Endothelial cell of umbilical vein (primary cell): ENCODE results near the gene ATXN7L1. TPM values are rescaled to one million over a fixed set of nuclear protein-coding genes. Genes with fewer than 3 reads are reported as not detected.

Experiments used
- BruUV-seq: library from RNA; stranded (reverse); fragments of 400-500 nt; replicated peaks from 2 replicates; lab custom pipeline; 2021; lab: Mats Ljungman, UMichigan
- CTCF ChIA-PET: fragments of 300-600, 350-600 bp; sonication (Branson Sonifier 250); formaldehyde crosslinking; loops from one replicate; lab custom pipeline; 2021; ENCODE audit warnings: antibody characterized with exemption, inconsistent platforms; lab: Charles Lee
- POLR2A ChIA-PET: fragments of 300-600, 350-600 bp; sonication (Branson Sonifier 250); formaldehyde crosslinking; loops from one replicate; lab custom pipeline; 2021; ENCODE audit warnings: antibody characterized with exemption, inconsistent platforms; lab: Charles Lee
- DNase-seq: peaks from one replicate; pipeline ENCODE4 v3.0.0-alpha.2; 2011; ENCODE audit warnings: low read depth, low spot score
- FAIRE-seq: peaks from 2 replicates; lab custom pipeline; 2011; peaks lifted over from hg19 to GRCh38; lab: Jason Lieb, UNC
- H2AFZ ChIP-seq: 2 replicates; pipeline ENCODE4 v1.6.0; 2012; ENCODE audit warnings: low read depth, low read length, control low read depth, inconsistent platforms
- H3K27ac ChIP-seq: 2 replicates; pipeline ENCODE4 v1.5.1; 2011; ENCODE audit warnings: low read depth, mild to moderate bottlenecking, control low read depth, low read length, moderate library complexity; ENCODE audit not compliant: insufficient read depth
- H3K27me3 ChIP-seq, 2 experiments: 2 replicates each; pipeline versions ENCODE4 v1.6.0 to v1.6.1; 2011; ENCODE audit warnings: low read length in 2 of 2, mixed read lengths in 1 of 2; ENCODE audit not compliant: control insufficient read depth in 2 of 2, insufficient read depth in 2 of 2
- H3K36me3 ChIP-seq, 2 experiments: 2 replicates in 1 of 2; 3 replicates in 1 of 2; pipeline ENCODE4 v1.5.1; 2011; ENCODE audit warnings: low read length in 2 of 2, mild to moderate bottlenecking in 1 of 2, moderate library complexity in 1 of 2; ENCODE audit not compliant: control insufficient read depth in 2 of 2, insufficient read depth in 2 of 2; ENCODE audit errors: extremely low read depth in 1 of 2
- H3K4me1 ChIP-seq: 3 replicates; pipeline ENCODE4 v1.5.1; 2011; ENCODE audit warnings: mild to moderate bottlenecking, low read length; ENCODE audit not compliant: control insufficient read depth, insufficient read depth; ENCODE audit errors: extremely low read depth
- H3K4me2 ChIP-seq: 2 replicates; pipeline ENCODE4 v1.6.1; 2011; ENCODE audit warnings: low read length, control low read depth, mixed read lengths; ENCODE audit not compliant: insufficient read depth
- H3K4me3 ChIP-seq, 3 experiments: fragments of 200-600 bp in 1 of 3; sonication (generic), shearing (Covaris generic) in 1 of 3; replicated peaks in 1 of 3; 2 replicates each; pipeline ENCODE4 v1.5.1; 2011 to 2016; ENCODE audit warnings: control low read depth in 3 of 3, low read length in 3 of 3, mild to moderate bottlenecking in 2 of 3, inconsistent platforms in 1 of 3, low read depth in 1 of 3, moderate library complexity in 1 of 3; ENCODE audit not compliant: insufficient read depth in 1 of 3
- H3K79me2 ChIP-seq: 2 replicates; pipeline ENCODE4 v1.6.0; 2012; ENCODE audit warnings: low read length, inconsistent platforms; ENCODE audit not compliant: control insufficient read depth, insufficient read depth
- H3K9ac ChIP-seq: replicated peaks from 2 replicates; pipeline ENCODE3; 2011; ENCODE audit warnings: low read length, control low read depth; ENCODE audit not compliant: insufficient read depth; ENCODE audit errors: extremely low read depth
- H3K9me1 ChIP-seq: replicated peaks from 3 replicates; pipeline ENCODE4 v1.6.0; 2011; ENCODE audit warnings: mild to moderate bottlenecking, low read length; ENCODE audit not compliant: control insufficient read depth, insufficient read depth; ENCODE audit errors: extremely low read depth
- H3K9me3 ChIP-seq: replicated peaks from 2 replicates; pipeline ENCODE4 v1.5.1; 2012; ENCODE audit warnings: low read length, inconsistent platforms; ENCODE audit not compliant: control insufficient read depth, insufficient read depth
- H4K20me1 ChIP-seq: replicated peaks from 2 replicates; pipeline ENCODE3; 2011; ENCODE audit warnings: mild to moderate bottlenecking, low read length; ENCODE audit not compliant: control insufficient read depth, insufficient read depth; ENCODE audit errors: extremely low read depth
- EZH2 ChIP-seq: IDR thresholded peaks from 2 replicates; pipeline ENCODE4 v1.6.1; 2012; ENCODE audit warnings: borderline replicate concordance, low read depth, mild to moderate bottlenecking, moderate library complexity, low read length, inconsistent platforms; ENCODE audit not compliant: severe bottlenecking
- FOS ChIP-seq: IDR thresholded peaks from 2 replicates; pipeline ENCODE4 v1.6.1; 2011; ENCODE audit warnings: mild to moderate bottlenecking, low read length, moderate library complexity, borderline replicate concordance; ENCODE audit not compliant: insufficient read depth
- GATA2 ChIP-seq: IDR thresholded peaks from 2 replicates; pipeline ENCODE4 v1.7.0; 2011; ENCODE audit warnings: low read depth, mild to moderate bottlenecking, moderate library complexity, mixed read lengths, low read length; ENCODE audit not compliant: insufficient read length, insufficient read depth
- JUN ChIP-seq: IDR thresholded peaks from 2 replicates; pipeline ENCODE4 v1.6.1; 2011; ENCODE audit warnings: borderline replicate concordance, low read depth; ENCODE audit not compliant: insufficient read length, insufficient read depth
- MYC ChIP-seq: IDR thresholded peaks from one replicate; pipeline ENCODE4 v1.6.1; 2011; ENCODE audit warnings: mild to moderate bottlenecking, low read depth, low read length
- POLR2A ChIP-seq: IDR thresholded peaks from 2 replicates; pipeline ENCODE4 v1.6.1; 2012; ENCODE audit warnings: low read depth, mild to moderate bottlenecking, control low read depth, low read length
- dilution Hi-C: fragments of 300-500 bp; cut with MboI; formaldehyde crosslinking; loops from one replicate; pipeline ENCODE4 v1.15.0; 2019; ENCODE audit warnings: low sequenced_read_pairs; ENCODE audit not compliant: extremely low pct_ligation_motif_present
- intact Hi-C: fragments of 100-400 bp; cut with micrococcal nuclease; formaldehyde crosslinking; loops from one replicate; pipeline ENCODE4 v1.10.0; 2022
- polyA plus RNA-seq, 4 experiments: library from polyadenylated mRNA; depleted of rRNA in 3 of 4; stranded (reverse) in 3 of 4; unstranded in 1 of 4; fragments of >200 nt; gene quantifications; 2 replicates each; pipeline versions ENCODE4 v1.2.1 to v1.2.3, GENCODE V29; 2011 to 2012; ENCODE audit warnings: missing spikeins in 1 of 4
- total RNA-seq: library from RNA; stranded (reverse); gene quantifications from 2 replicates; pipeline ENCODE4 v1.2.3, GENCODE V29; 2021
- TF ChIP-seq, protein P1 (sequence below), 2 donors: IDR thresholded peaks; 1 replicate in 1 of 2; 2 replicates in 1 of 2; pipeline ENCODE4 v1.5.1; 2011; ENCODE audit warnings: low read length in 2 of 2, mild to moderate bottlenecking in 2 of 2, moderate library complexity in 2 of 2, control low read depth in 1 of 2, inconsistent platforms in 1 of 2, low read depth in 1 of 2; ENCODE audit not compliant: insufficient read depth in 1 of 2; ENCODE audit errors: extremely low read depth in 1 of 2
- TF ChIP-seq, protein P2 (sequence below): IDR thresholded peaks from 2 replicates; pipeline ENCODE4 v1.6.1; 2011; ENCODE audit not compliant: insufficient read depth, insufficient read length

The ATXN7L1 gene
- total and polyA plus RNA-seq, 2 donors (not counting 3 experiments of a cell fraction or from before 2014, with no cell fraction given), result 4.6 to 15.6 TPM

DNA sequence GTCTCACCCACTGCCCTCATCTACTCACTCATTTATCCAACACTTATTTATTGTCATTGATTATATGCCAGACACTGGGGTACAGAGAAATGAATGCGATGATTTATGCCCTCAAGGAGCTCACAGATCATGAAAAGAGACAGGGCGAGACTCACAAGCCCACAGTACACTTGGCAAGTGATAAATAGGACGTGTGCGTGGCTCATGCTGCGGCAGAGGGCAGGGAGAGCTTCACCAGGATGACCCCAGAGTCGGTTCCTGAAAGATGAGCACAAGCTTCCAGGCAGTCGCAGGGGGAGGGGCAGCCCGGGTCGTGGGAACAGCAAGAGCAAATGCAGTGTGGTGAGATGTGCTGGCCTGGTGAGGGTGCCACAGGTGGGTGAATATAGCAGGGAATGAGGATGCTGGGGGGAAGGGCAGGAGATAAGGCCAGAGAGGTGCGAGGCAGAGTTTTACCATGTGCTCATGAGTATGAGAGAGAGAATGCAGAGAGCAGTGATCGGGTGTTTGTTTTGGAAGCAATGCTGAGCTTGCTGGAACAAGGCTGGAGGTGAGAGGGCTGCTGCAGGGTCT is 70.9 kb downstream of the ATXN7L1 start:
- no peak for FAIRE-seq
- Histone ChIP-seq H3K4me1 (peaks cover 26% of the 10 kb centered on the region), H3K9ac (no peak overlapping the region), H3K4me2 (no peak overlapping the region), H3K36me3 (no peaks in the 10 kb centered on the region), H3K9me3 (no peaks in the 10 kb centered on the region), H3K4me3 (no peak overlapping the region), H3K79me2 (no peaks in the 10 kb centered on the region), H3K9me1 (no peaks in the 10 kb centered on the region), H2AFZ (no peak overlapping the region), H3K27ac (no peak overlapping the region), H3K27me3 (no peaks in the 10 kb centered on the region), H4K20me1 (no peaks in the 10 kb centered on the region)
- POLR2A ChIA-PET, result no interaction called here
- dilution Hi-C loops (no loop called here), intact Hi-C loops (loop anchor here (1.0 kb wide), 1 partner anchor 71 kb away; the partner anchor contains the start of gene ATXN7L1)
- DNase-seq, result no peak
- CTCF ChIA-PET, result interaction anchor here (1.2 to 2.4 kb wide), 7 partner anchors 9 to 148 kb away, joined by 3 to 13 read pairs (median 5); no protein-coding TSS in a partner anchor
- no TSS peak for BruUV-seq
- TF ChIP-seq GATA2, result no peak
- TF ChIP-seq MYC, result no peak
- TF ChIP-seq EZH2, result no peak
- TF ChIP-seq, protein P1, sequence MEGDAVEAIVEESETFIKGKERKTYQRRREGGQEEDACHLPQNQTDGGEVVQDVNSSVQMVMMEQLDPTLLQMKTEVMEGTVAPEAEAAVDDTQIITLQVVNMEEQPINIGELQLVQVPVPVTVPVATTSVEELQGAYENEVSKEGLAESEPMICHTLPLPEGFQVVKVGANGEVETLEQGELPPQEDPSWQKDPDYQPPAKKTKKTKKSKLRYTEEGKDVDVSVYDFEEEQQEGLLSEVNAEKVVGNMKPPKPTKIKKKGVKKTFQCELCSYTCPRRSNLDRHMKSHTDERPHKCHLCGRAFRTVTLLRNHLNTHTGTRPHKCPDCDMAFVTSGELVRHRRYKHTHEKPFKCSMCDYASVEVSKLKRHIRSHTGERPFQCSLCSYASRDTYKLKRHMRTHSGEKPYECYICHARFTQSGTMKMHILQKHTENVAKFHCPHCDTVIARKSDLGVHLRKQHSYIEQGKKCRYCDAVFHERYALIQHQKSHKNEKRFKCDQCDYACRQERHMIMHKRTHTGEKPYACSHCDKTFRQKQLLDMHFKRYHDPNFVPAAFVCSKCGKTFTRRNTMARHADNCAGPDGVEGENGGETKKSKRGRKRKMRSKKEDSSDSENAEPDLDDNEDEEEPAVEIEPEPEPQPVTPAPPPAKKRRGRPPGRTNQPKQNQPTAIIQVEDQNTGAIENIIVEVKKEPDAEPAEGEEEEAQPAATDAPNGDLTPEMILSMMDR (IDR thresholded peaks at IDR 0.05; ENCODE audit: extremely low read depth in 1 of 2, insufficient read depth in 1 of 2, low read depth in 1 of 2, low read length in 2 of 2), result no peak
- no peak for TF ChIP-seq POLR2A
- TF ChIP-seq JUN, result no peak
- TF ChIP-seq, protein P2, sequence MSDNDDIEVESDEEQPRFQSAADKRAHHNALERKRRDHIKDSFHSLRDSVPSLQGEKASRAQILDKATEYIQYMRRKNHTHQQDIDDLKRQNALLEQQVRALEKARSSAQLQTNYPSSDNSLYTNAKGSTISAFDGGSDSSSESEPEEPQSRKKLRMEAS, result no peak
- no peak for TF ChIP-seq FOS
